B cell (primary cell): ENCODE results near the gene UQCC5. TPM values are rescaled to one million over a fixed set of nuclear protein-coding genes. Genes with fewer than 3 reads are reported as not detected.

Experiments used
- ATAC-seq: fragments of 200-7000 bp; cut with Tn5 transposase; one replicate; pipeline ENCODE4 v1.10.0; 2021; ENCODE audit warnings: low read depth, mild to moderate bottlenecking, moderate number of reproducible peaks, moderate library complexity
- CTCF ChIA-PET: fragments of 350-600 bp; sonication (Branson Sonifier 250); formaldehyde crosslinking; loops from one replicate; lab custom pipeline; 2021; ENCODE audit warnings: antibody characterized with exemption, inconsistent platforms; lab: Charles Lee
- POLR2A ChIA-PET: fragments of 350-600 bp; sonication (Branson Sonifier 250); formaldehyde crosslinking; loops from one replicate; lab custom pipeline; 2021; ENCODE audit warnings: antibody characterized with exemption; lab: Charles Lee
- DNase-seq: peaks from one replicate; pipeline ENCODE4 v3.0.0; 2013
- H2AFZ ChIP-seq: 2 replicates; pipeline ENCODE4 v1.6.1; 2012; ENCODE audit warnings: mild to moderate bottlenecking, low read depth, low read length; ENCODE audit not compliant: insufficient read depth, poor library complexity, severe bottlenecking
- H3K27ac ChIP-seq, 2 donors: 1 replicate in 1 of 2; 2 replicates in 1 of 2; pipeline ENCODE4 v1.5.1; 2012 to 2013; ENCODE audit warnings: low read length in 2 of 2, mild to moderate bottlenecking in 2 of 2, moderate library complexity in 1 of 2
- H3K27me3 ChIP-seq, 4 experiments: fragments of 200-600 bp in 1 of 4; sonication (generic) in 1 of 4; replicated peaks in 1 of 4; 1 replicate in 2 of 4; 2 replicates in 2 of 4; pipeline versions ENCODE4 v1.6.1 to v1.7.0; 2013 to 2016; ENCODE audit warnings: low read length in 3 of 4, mild to moderate bottlenecking in 2 of 4, mixed read lengths in 1 of 4, moderate library complexity in 1 of 4; ENCODE audit not compliant: insufficient read depth in 4 of 4, control insufficient read depth in 3 of 4; ENCODE audit errors: control extremely low read depth in 1 of 4
- H3K36me3 ChIP-seq, 2 experiments: replicated peaks in 1 of 2; 1 replicate in 1 of 2; 2 replicates in 1 of 2; pipeline versions ENCODE4 v1.6.1 to v1.7.1; 2013; ENCODE audit warnings: low read length in 1 of 2; ENCODE audit not compliant: insufficient read depth in 2 of 2, control insufficient read depth in 1 of 2; ENCODE audit errors: control extremely low read depth in 1 of 2, extremely low read depth in 1 of 2
- H3K4me1 ChIP-seq, 2 donors: fragments of 200-600 bp in 1 of 2; sonication (generic) in 1 of 2; 1 replicate in 1 of 2; 2 replicates in 1 of 2; pipeline versions ENCODE4 v1.5.1 to v1.6.1; 2013 to 2017; ENCODE audit warnings: low read length in 2 of 2; ENCODE audit not compliant: control insufficient read depth in 2 of 2, insufficient read depth in 2 of 2
- H3K4me2 ChIP-seq: replicated peaks from 2 replicates; pipeline ENCODE3; 2012; ENCODE audit warnings: mild to moderate bottlenecking, low read depth, low read length; ENCODE audit not compliant: poor library complexity, severe bottlenecking
- H3K4me3 ChIP-seq, 5 experiments: fragments of 200-600 bp in 1 of 5; sonication (generic) in 1 of 5; 1 replicate in 3 of 5; 2 replicates in 2 of 5; pipeline versions ENCODE4 v1.5.1 to v1.7.0; 2011 to 2016; ENCODE audit warnings: low read length in 4 of 5, mild to moderate bottlenecking in 4 of 5, low read depth in 2 of 5, control low read depth in 1 of 5, moderate library complexity in 1 of 5; ENCODE audit not compliant: insufficient read depth in 1 of 5; ENCODE audit errors: control extremely low read depth in 1 of 5, extremely low read depth in 1 of 5
- H3K79me2 ChIP-seq: fragments of 200-600 bp; sonication (generic); one replicate; pipeline ENCODE4 v1.6.0; 2016; ENCODE audit warnings: low read length; ENCODE audit not compliant: control insufficient read depth, insufficient read depth
- H3K9ac ChIP-seq: fragments of 200-600 bp; sonication (generic); 2 replicates; pipeline ENCODE4 v1.6.1; 2017; ENCODE audit warnings: mild to moderate bottlenecking, low read length, moderate library complexity
- H3K9me3 ChIP-seq, 3 donors: one replicate each; pipeline versions ENCODE4 v1.6.1 to v1.7.1; 2013; ENCODE audit warnings: low read length in 2 of 3; ENCODE audit not compliant: control insufficient read depth in 2 of 3, insufficient read depth in 1 of 3; ENCODE audit errors: control extremely low read depth in 1 of 3
- H4K20me1 ChIP-seq: 2 replicates; pipeline ENCODE4 v1.6.0; 2012; ENCODE audit warnings: mild to moderate bottlenecking, low read length; ENCODE audit not compliant: insufficient read depth, control insufficient read depth, poor library complexity, severe bottlenecking
- H3K27ac Mint-ChIP-seq: one replicate; pipeline ENCODE4 v1.8.0; 2021; ENCODE audit warnings: mixed read lengths
- H3K27me3 Mint-ChIP-seq: one replicate; pipeline ENCODE4 v1.8.0; 2021; ENCODE audit warnings: mixed read lengths
- H3K4me1 Mint-ChIP-seq: one replicate; pipeline ENCODE4 v1.8.0; 2021; ENCODE audit warnings: mixed read lengths
- H3K4me3 Mint-ChIP-seq: one replicate; pipeline ENCODE4 v1.8.0; 2021; ENCODE audit warnings: mixed read lengths
- H3K9me3 Mint-ChIP-seq: one replicate; pipeline ENCODE4 v1.8.0; 2022; ENCODE audit warnings: mixed read lengths; ENCODE audit not compliant: insufficient read depth
- CTCF ChIP-seq: fragments of 200-600 bp; IDR thresholded peaks from one replicate; pipeline ENCODE4 v1.8.0; 2022; ENCODE audit warnings: antibody characterized with exemption, mild to moderate bottlenecking
- EZH2 ChIP-seq: IDR thresholded peaks from 2 replicates; pipeline ENCODE4 v1.6.1; 2012; ENCODE audit warnings: borderline replicate concordance, low read depth, mild to moderate bottlenecking, moderate library complexity, low read length; ENCODE audit not compliant: insufficient read depth, poor library complexity, severe bottlenecking
- WGBS: methylation state at CpG from one replicate; pipeline ENCODE4 v1.1.5; 2013; ENCODE audit warnings: missing lambda C conversion rate; ENCODE audit not compliant: insufficient coverage; 5-methylcytosine and 5-hydroxymethylcytosine counted together
- intact Hi-C: fragments of 100-400 bp; cut with micrococcal nuclease; formaldehyde crosslinking; loops from one replicate; pipeline ENCODE4 v1.10.0; 2022
- polyA plus RNA-seq: library from polyadenylated mRNA; depleted of rRNA; stranded (reverse); fragments of >200 nt; gene quantifications from 2 replicates; pipeline ENCODE4 v1.2.3, GENCODE V29; 2012
- total RNA-seq, 2 donors: library from RNA; stranded (reverse); fragments of 120-200 nt in 1 of 2; gene quantifications; 1 replicate in 1 of 2; 2 replicates in 1 of 2; pipeline versions ENCODE4 v1.2.3 to v1.2.4, GENCODE V29; 2013 to 2022

Gene UQCC5
- total and polyA plus RNA-seq, 2 donors (not counting 1 experiment from before 2014, with no cell fraction given): 1.1 to 10.3 TPM

- TF ChIP-seq EZH2 (no peak), CTCF (no peak)
- 15% methylated on average over 2 of the region's 6 CpGs for WGBS
- ATAC-seq (no peak), DNase-seq (no peak)
- ChIA-PET CTCF (no interaction called here), POLR2A (interaction anchor here (1.6 kb wide), 1 partner anchor 340 kb away, joined by 3 read pairs; the partner anchor contains the start of gene ALAS1)
- Histone ChIP-seq H3K27me3 (peaks cover 0 to 8% (median 0%) of the 10 kb centered on the region in 4 experiments), H3K79me2 (peaks cover 37% of the 10 kb centered on the region), H3K36me3 (no peaks in the 10 kb centered on the region), H3K27ac (peak overlapping the region; percentile 84 to 93), H3K4me3 (peak overlapping the region; percentile 90 to 99 (median 95)), H3K4me1 (peaks cover 33 to 46% of the 10 kb centered on the region in 2 donors), H2AFZ (peak overlapping the region; percentile 79), H4K20me1 (no peaks in the 10 kb centered on the region), H3K9ac (peak overlapping the region; percentile 94), H3K4me2 (peak overlapping the region; percentile 82), H3K9me3 (no peaks in the 10 kb centered on the region)
- Mint-ChIP-seq H3K9me3 (no peaks in the 10 kb centered on the region), H3K27me3 (no peaks in the 10 kb centered on the region), H3K4me1 (peaks cover 45% of the 10 kb centered on the region), H3K27ac (peak overlapping the region; percentile 99), H3K4me3 (peak overlapping the region; percentile 99)
- intact Hi-C loops: loop anchor here (2.0 to 10.0 kb wide), 6 partner anchors 260 to 1142 kb away; partner anchors contain the start of genes DUSP7, PRKCD, RBM15B and RPL29
These were observed 788 bp downstream of the UQCC5 start for GRCh38 chr3:52537165-52537620.

GRCh38 chr3:52537726-52538421 is 1.5 kb downstream of the UQCC5 start:
- TF ChIP-seq EZH2 (no peak), CTCF (no peak)
- peak overlapping the region; percentile 82 for H3K4me2 ChIP-seq
- H4K20me1 ChIP-seq: no peaks in the 10 kb centered on the region
- Mint-ChIP-seq H3K9me3 (no peaks in the 10 kb centered on the region), H3K4me3 (peak overlapping the region; percentile 99), H3K4me1 (peaks cover 40% of the 10 kb centered on the region), H3K27me3 (no peaks in the 10 kb centered on the region), H3K27ac (peak overlapping the region; percentile 99)
- DNase-seq: no peak
- peak overlapping the region; percentile 94 for H3K9ac ChIP-seq
- H3K4me1 ChIP-seq: peaks cover 26 to 39% of the 10 kb centered on the region in 2 donors
- POLR2A ChIA-PET: no interaction called here
- H3K4me3 ChIP-seq: peak overlapping the region in 2 of 5 experiments; percentile 95 to 99
- H3K79me2 ChIP-seq: peaks cover 37% of the 10 kb centered on the region
- no peak overlapping the region for H2AFZ ChIP-seq
- H3K9me3 ChIP-seq: no peaks in the 10 kb centered on the region
- peaks cover 0 to 2% (median 0%) of the 10 kb centered on the region in 4 experiments for H3K27me3 ChIP-seq
- no peak overlapping the region for H3K27ac ChIP-seq
- WGBS: 85% methylated on average over 5 of the region's 7 CpGs
- H3K36me3 ChIP-seq: no peaks in the 10 kb centered on the region
- no peak for ATAC-seq
- CTCF ChIA-PET: no interaction called here
- intact Hi-C loops: loop anchor here (2.0 to 10.0 kb wide), 6 partner anchors 261 to 1143 kb away; partner anchors contain the start of genes DUSP7, PRKCD, RBM15B and RPL29
